Hematopoietic multipotent progenitor cell treated with erythropoietin and hydrocortisone succinate and interleukin-3 and kit ligand, for 4 days (in vitro differentiated cells): ENCODE results near the gene POC1B.

ENCODE experiments used
- DNase-seq: peaks from one replicate; pipeline ENCODE4 v3.0.0-alpha.2; 2015

POC1B gene

DNA sequence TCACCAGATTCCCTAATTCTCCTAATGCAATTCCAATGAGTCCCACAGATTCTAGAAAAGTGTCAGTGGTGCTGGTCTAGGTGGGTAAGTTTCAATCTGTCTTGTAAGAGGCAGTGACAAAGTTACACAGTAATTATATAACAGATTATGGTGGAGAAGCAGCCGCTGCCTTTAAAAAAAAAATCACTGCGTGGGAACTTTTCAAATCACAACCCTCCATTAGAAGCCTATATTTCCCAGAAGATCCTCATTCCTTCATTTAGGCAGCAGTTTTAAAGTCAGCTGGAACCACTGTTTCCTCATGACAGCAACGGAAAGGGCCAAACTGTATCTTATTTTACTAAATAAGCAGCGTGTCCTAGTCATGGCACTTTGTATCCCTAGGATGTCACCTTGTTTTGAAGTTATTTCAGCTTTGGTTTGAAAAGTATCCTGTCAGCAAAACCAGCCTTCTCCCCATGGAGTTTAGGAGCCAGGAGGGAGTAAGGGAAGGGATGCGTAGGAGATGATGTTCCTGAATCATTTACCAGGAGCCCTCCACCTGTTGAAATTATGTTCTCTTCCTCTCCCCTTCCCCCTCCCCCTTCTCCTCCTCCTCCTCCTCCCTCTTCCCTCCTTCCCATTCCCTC, 145.9 kb downstream of the POC1B start:
- no peak for DNase-seq

DNA sequence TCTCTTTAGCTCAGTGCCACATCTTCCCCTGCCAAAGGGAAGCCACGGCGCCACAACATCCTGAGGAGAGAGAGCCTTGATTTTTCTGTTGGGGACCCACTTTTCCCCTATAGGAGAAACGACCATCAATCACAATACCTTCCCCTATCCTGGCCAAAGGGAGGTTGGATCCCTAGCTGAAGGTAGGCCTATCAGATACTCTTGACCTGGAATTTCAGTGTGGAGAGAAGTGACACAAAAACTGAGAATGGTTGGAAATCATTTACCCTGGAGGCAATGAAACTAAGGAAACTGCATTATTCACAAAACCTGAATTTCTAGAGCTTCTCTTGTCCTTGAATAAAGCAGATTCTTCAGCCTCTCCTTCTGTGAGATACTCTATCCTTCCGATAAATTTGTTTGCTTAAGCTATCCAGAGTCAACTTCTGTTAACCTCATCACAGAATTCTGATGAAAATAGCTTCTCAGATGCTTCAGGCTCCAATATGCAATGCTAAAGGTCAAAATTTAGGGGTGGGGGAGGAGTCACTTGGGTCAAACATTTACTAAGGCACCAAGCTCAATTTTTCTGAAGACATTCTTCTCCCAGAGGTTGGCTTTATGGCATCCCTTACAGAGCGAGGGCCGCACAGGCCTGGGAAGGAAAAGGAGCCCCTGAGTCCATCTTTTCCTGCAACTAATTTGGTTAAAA, 146.6 kb downstream of the POC1B start:
- DNase-seq: no peak

DNA sequence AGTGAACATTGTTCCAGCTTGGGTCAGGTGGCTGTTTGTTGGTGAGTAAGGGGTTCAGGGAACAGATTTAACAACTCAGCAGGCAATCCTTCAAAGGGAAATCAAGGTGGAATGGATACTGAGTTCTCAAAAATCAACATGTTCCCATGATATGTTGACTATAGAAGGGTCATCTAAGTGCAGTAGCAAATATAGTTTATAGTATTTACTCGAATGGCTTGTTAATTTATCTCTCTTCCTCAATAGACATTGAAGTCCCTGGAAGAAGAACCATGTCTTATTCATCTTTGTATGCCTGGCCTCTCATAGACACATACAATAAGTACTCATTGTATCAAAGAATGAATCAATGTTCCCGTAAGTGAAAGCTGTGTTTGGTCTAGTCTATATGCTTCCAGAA, 149.0 kb downstream of the POC1B start:
- no peak for DNase-seq

DNA sequence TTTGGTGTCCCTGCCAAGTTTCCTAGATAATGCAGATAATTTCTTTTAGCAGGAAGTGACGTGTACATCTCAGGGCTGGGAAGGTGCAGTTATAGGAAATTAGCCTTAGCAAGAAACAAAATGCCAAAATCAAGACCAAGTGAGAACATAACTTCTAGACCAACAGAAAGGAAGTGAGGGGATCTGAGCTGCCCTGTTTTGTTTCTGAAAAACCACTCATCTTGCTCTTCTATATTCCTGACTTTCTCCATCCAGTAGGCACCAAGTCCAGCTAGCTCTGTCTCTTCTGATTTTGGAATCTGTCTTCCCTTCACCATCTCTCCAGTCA, 149.7 kb downstream of the POC1B start:
- DNase-seq: no peak

DNA sequence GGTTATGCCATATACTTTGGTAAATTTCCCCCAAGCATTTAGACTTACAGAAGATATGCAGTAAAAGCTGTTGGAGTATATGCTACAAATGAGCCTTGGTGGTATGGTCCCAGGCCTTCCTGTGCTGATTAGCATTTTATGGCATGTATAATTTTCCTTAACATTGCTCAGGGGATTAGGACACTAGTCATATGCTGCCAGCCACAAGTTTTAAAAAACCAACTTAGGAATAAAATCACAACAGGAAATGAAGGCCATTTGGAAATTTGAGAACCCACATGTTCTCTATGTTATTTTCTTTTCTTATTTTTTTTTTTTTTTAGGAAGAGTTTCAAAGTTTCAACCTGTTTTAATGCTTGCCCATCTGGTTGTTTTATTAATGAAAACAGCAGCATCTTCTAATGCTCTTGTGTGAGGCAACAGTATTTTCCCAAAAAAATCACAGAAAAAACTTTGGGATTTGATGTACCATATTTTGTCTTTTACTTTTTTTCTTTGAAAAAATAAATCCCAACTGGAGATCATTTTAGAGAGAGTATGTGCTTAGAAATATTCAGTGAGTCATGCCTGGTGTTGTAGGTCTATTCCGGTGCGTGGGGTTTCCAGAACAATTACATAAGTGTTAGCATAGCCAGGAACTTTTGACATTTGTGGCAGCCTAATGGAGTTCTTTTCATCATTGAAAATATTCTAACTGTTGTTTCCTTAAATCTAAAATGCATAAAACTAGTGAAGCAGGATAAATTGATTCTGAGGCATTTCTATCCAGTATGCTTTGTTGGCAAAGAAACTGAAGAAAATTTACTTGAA, 151.9 kb downstream of the POC1B start:
- DNase-seq: no peak

DNA sequence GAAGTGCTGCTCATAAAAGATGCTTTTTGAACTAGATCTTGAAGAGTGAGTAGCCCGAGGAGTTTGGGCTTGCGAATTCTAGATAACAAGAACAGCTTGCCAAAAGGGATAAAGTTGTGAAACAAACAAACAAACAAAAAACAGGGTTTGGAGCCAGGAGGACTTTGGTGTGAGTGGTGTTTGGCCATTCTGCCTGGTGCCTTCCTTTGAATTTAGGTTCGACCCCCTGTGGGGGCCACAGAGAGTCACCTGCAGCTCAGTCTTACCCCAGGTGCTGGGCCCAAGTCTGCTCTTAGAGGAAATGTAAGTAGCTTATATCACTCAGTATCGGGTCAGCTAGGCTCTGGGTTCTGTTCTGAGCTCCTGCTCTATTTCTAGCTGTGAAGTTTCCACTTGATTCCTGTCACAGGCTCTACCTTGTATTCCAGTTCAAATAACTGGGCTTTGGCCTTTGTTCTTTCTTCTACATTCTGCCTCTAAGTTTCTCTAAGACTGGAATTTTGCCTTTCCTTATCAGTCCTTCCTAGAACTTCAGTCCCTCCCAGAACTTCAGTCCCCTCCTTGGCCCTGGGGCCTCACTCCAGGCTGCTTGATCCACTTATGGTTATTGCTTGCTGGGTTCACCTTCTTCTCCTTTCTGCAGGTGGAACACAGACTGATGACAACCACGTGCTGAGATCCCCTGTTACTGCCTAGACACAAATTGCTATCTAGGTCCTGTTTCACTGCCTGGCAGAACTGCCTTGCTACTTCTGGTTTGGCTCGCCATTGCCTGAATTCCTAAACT, 153.1 kb downstream of the POC1B start:
- no peak for DNase-seq

DNA sequence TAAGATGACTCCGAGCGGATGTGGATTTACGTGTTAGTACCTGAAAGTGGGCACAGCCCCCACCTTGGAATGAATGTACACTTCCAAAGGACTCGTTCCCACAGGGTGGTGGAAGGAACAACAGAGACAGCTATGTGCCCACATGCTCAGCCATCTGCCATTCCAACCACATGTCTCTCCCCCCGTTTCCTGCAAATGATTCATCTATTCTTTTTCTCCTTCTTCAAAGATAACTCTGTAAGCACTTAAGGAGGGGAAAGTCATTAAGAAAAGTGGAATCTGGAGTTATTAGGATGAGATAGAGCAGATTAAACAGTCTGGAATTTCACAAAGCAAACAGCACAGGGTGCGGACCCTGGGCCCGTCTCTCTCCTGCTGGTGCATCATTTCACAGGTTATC, 155.0 kb downstream of the POC1B start:
- DNase-seq: peak; percentile 52

DNA sequence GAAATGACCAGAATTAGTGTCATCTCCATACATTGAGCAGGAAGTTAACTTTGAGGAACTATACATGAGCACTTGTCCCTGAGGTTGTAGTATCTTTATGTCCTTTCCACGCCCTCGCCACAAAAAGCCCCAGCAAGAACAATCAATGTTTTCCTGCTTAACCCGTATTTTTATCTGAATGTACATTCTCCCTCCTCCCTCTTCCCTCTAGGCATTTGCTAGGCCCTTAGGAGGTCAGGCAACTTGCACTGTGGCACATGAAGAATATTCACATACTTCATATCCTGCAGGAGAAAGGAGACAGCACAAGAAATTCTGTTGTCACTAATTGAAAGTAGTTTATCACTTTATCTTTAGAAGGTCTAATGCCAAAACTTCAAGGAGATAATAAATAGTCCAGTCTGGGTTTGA, 155.4 kb downstream of the POC1B start:
- peak; percentile 61 for DNase-seq
